Left kidney (tissue), 2 donors: ENCODE measurements around the gene LRMDA. TPM values are rescaled to one million over a fixed set of nuclear protein-coding genes. Genes with fewer than 3 reads are reported as not detected.

Source experiments
- DNase-seq: peaks from one replicate; pipeline ENCODE4 v3.0.0-alpha.2; 2013
- polyA plus RNA-seq: library from polyadenylated mRNA; unstranded; fragments of 120-200 nt; gene quantifications from one replicate; pipeline ENCODE4 v1.2.1, GENCODE V29; 2013; ENCODE audit not compliant: insufficient read length

LRMDA gene
- polyA plus RNA-seq, 1 donor, result 18.0 TPM

- DNase-seq, result no peak
Observed at GRCh38 chr10:76265441-76266113, 834.2 kb downstream of the LRMDA start.

GRCh38 chr10:76268530-76268929 lies 837.1 kb downstream of the LRMDA start:
- no peak for DNase-seq

GRCh38 chr10:76268954-76269353 lies 837.5 kb downstream of the LRMDA start:
- DNase-seq, result no peak

- no peak for DNase-seq
Observed at GRCh38 chr10:76270464-76270863, 839.0 kb downstream of the LRMDA start.

GRCh38 chr10:76274933-76275332 lies 843.5 kb downstream of the LRMDA start:
- DNase-seq, result no peak

GRCh38 chr10:76278811-76279460 lies 847.5 kb downstream of the LRMDA start:
- no peak for DNase-seq

- DNase-seq, result peak; percentile 58
Observed at GRCh38 chr10:76281659-76282058, 850.2 kb downstream of the LRMDA start.

GRCh38 chr10:76282061-76283025 lies 850.9 kb downstream of the LRMDA start:
- peak; percentile 93 for DNase-seq

GRCh38 chr10:76284351-76284750 lies 852.9 kb downstream of the LRMDA start:
- DNase-seq, result no peak

GRCh38 chr10:76285012-76285411 lies 853.6 kb downstream of the LRMDA start:
- no peak for DNase-seq

GRCh38 chr10:76285515-76285914 lies 854.1 kb downstream of the LRMDA start:
- DNase-seq, result no peak

- DNase-seq, result no peak
Observed at GRCh38 chr10:76286536-76286935, 855.1 kb downstream of the LRMDA start.

- no peak for DNase-seq
Observed at GRCh38 chr10:76287856-76288255, 856.4 kb downstream of the LRMDA start.

GRCh38 chr10:76291175-76291574 lies 859.8 kb downstream of the LRMDA start:
- no peak for DNase-seq

- no peak for DNase-seq
Observed at GRCh38 chr10:76291885-76292284, 860.5 kb downstream of the LRMDA start.

- DNase-seq, result no peak
Observed at GRCh38 chr10:76296957-76297356, 865.5 kb downstream of the LRMDA start.

- no peak for DNase-seq
Observed at GRCh38 chr10:76297358-76297757, 865.9 kb downstream of the LRMDA start.

GRCh38 chr10:76297780-76298281 lies 866.4 kb downstream of the LRMDA start:
- DNase-seq, result peak; percentile 77

GRCh38 chr10:76298329-76298728 lies 866.9 kb downstream of the LRMDA start:
- DNase-seq, result no peak

- no peak for DNase-seq
Observed at GRCh38 chr10:76299501-76299900, 868.1 kb downstream of the LRMDA start.

GRCh38 chr10:76301211-76301610 lies 869.8 kb downstream of the LRMDA start:
- no peak for DNase-seq

- DNase-seq, result no peak
Observed at GRCh38 chr10:76301950-76302349, 870.5 kb downstream of the LRMDA start.

GRCh38 chr10:76302481-76302880 lies 871.1 kb downstream of the LRMDA start:
- DNase-seq, result no peak
